ENCODE results near the gene LRFN2. TPM values are rescaled to one million over a fixed set of nuclear protein-coding genes. Genes with fewer than 3 reads are reported as not detected.

The LRFN2 gene
- total RNA-seq, 1 donor from 2014 or later = not detected

DNA sequence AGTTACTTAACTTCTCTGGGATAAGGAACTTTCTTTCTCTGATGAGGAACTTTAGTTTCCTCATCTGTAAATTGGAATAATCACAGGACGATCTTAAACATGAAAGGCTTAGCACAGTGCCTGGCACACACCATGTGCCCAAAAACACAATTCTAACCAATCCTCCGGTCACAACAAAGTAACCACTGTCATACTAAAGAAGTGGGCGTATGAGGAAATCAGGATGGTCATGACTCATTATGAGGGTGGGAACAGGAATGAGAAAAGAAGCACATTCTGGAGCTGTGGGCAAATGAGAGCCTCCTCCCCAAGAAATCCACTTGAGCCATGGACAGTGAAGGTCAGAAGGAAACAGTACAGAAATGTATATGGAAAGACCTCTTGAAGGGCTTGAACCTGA is 82.9 kb downstream of the LRFN2 start:
- TF ChIP-seq, protein P1, sequence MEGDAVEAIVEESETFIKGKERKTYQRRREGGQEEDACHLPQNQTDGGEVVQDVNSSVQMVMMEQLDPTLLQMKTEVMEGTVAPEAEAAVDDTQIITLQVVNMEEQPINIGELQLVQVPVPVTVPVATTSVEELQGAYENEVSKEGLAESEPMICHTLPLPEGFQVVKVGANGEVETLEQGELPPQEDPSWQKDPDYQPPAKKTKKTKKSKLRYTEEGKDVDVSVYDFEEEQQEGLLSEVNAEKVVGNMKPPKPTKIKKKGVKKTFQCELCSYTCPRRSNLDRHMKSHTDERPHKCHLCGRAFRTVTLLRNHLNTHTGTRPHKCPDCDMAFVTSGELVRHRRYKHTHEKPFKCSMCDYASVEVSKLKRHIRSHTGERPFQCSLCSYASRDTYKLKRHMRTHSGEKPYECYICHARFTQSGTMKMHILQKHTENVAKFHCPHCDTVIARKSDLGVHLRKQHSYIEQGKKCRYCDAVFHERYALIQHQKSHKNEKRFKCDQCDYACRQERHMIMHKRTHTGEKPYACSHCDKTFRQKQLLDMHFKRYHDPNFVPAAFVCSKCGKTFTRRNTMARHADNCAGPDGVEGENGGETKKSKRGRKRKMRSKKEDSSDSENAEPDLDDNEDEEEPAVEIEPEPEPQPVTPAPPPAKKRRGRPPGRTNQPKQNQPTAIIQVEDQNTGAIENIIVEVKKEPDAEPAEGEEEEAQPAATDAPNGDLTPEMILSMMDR (IDR thresholded peaks at IDR 0.05; ENCODE audit: unreplicated experiment) = no peak
- Mint-ChIP-seq H3K36me3 (no peaks in the 10 kb centered on the region), H3K27me3 (ENCODE audit: low read depth) (peaks cover 31% of the 10 kb centered on the region), H3K4me3 (no peak overlapping the region), H3K9me3 (no peaks in the 10 kb centered on the region), H3K27ac (no peak overlapping the region), H3K4me1 (no peaks in the 10 kb centered on the region)
- no peak for DNase-seq (ENCODE audit: low spot score in 2 of 2, unreplicated experiment in 2 of 2)

DNA sequence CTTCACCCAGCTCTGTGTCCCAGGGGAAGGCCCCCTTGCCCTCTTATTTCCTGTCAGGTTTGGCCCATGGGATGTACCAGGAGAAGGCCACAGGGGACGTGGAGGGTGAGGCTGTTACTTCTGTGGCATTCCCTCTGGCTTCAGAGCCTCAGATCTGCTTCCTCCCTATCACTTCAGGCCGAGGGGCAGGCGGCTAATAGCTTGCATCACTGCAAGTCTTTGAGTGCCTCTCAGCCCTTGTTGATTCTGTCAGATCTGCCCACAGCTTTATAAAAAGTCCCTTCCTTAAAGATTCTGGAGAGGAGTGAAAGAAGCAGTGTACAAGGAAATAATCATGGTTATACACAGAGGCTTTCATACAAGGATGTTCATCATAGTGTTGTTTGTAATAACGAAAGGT is 86.9 kb downstream of the LRFN2 start:
- H3K4me1 Mint-ChIP-seq = no peaks in the 10 kb centered on the region
- TF ChIP-seq, protein P1 (IDR thresholded peaks at IDR 0.05; ENCODE audit: unreplicated experiment) = no peak
- no peak for DNase-seq (ENCODE audit: low spot score in 2 of 2, unreplicated experiment in 2 of 2)
- no peaks in the 10 kb centered on the region for H3K36me3 Mint-ChIP-seq
- H3K4me3 Mint-ChIP-seq = no peak overlapping the region
- H3K27ac Mint-ChIP-seq = no peak overlapping the region
- H3K27me3 Mint-ChIP-seq (ENCODE audit: low read depth) = peaks cover 42% of the 10 kb centered on the region
- no peaks in the 10 kb centered on the region for H3K9me3 Mint-ChIP-seq

DNA sequence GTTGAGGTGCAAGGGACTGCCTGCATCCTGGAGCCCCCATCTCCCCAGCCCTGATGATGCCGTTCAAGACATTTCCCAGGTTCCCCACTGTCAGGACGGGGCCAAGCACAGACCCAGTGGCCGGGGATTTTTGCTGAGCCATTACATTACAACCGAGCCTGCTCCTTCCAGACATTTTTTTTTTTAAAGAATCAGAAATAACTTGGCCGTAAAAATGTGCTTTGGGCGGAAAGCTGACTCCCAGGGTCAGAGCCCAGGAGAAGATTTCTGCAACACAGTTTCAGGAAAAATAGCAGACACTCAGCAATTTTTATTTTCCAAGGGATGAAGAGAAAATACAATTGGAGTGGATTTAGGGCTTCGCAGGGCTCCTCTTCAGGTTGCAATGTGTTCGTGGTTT is 87.9 kb downstream of the LRFN2 start:
- no peaks in the 10 kb centered on the region for H3K36me3 Mint-ChIP-seq
- TF ChIP-seq, protein P1 (IDR thresholded peaks at IDR 0.05; ENCODE audit: unreplicated experiment) = no peak

DNA sequence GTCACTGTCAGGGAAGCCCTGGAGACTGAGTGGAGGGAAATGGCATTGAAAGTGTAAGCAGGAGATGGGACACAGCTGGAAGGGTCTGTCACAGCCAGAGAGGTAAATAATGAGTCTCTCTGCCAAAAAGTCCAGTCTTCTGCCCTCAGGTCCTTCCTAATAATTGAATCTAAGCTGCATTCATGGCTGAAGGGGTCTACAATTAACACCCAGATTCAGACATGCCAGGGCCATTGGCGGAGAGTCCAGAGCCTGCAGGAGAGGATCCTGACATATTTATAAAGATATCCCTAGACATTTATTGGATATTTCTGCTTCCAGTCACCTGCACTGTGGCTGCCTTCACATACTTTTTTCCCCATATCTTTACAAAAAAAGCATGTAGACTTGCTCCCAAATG is 89.0 kb downstream of the LRFN2 start:
- Mint-ChIP-seq H3K4me1 (no peaks in the 10 kb centered on the region), H3K27me3 (ENCODE audit: low read depth) (peaks cover 35% of the 10 kb centered on the region), H3K36me3 (no peaks in the 10 kb centered on the region), H3K9me3 (no peaks in the 10 kb centered on the region), H3K27ac (no peak overlapping the region), H3K4me3 (no peak overlapping the region)
- TF ChIP-seq, protein P1 (IDR thresholded peaks at IDR 0.05; ENCODE audit: unreplicated experiment) = no peak
- DNase-seq (ENCODE audit: low spot score in 2 of 2, unreplicated experiment in 2 of 2) = no peak

More for the DNA sequence above, 87.9 kb downstream of the LRFN2 start:
- no peak for DNase-seq (ENCODE audit: low spot score in 2 of 2, unreplicated experiment in 2 of 2)
- Mint-ChIP-seq H3K9me3 (no peaks in the 10 kb centered on the region), H3K27ac (no peak overlapping the region), H3K4me1 (no peaks in the 10 kb centered on the region), H3K27me3 (ENCODE audit: low read depth) (peaks cover 36% of the 10 kb centered on the region), H3K4me3 (no peak overlapping the region)

DNA sequence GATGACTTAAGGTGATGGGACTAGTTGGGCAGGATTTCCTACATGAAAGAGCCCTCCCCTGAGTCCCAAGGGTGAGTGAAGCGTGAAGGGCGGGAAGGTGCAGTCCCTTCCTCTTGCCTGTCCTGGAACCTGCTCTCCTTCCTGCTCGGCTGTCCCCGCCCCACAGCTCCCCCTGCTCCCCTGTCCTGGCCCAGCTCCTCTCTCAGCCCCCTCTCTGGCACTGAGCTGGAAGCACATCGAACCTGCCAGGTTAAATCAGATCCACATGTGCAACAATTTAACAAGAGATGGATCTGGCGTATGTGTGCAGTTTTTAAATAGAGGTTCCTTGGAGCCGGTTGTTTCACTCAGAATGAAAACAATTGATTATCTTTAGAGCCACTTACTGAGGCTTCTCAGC is 95.0 kb downstream of the LRFN2 start:
- Mint-ChIP-seq H3K27me3 (ENCODE audit: low read depth) (peaks cover 56% of the 10 kb centered on the region), H3K27ac (no peak overlapping the region), H3K9me3 (no peaks in the 10 kb centered on the region), H3K36me3 (no peaks in the 10 kb centered on the region), H3K4me1 (no peaks in the 10 kb centered on the region), H3K4me3 (no peak overlapping the region)
- DNase-seq (ENCODE audit: low spot score in 2 of 2, unreplicated experiment in 2 of 2) = no peak
- TF ChIP-seq, protein P1 (IDR thresholded peaks at IDR 0.05; ENCODE audit: unreplicated experiment) = no peak

DNA sequence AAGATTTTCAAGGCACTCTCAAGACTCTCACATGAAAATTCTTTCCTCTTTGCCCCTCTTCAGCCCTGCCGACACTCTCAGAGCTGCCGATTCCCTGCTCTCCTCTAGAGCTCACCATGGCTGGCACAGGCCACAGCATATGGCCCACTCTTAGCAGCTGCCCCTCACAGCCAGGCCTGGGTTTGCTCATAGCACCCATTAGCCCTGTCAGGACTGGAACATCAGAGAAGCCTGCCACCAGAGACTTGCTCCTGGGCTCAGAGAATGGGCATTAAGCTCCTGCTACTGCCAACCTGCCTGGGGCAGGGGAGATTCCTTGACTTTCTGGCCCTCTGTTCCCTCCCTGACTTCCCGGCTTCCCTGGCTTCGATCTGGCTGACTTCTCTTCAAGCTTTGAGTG is 96.7 kb downstream of the LRFN2 start:
- TF ChIP-seq, protein P1 (IDR thresholded peaks at IDR 0.05; ENCODE audit: unreplicated experiment) = no peak
- Mint-ChIP-seq H3K27me3 (ENCODE audit: low read depth) (peaks cover 73% of the 10 kb centered on the region), H3K9me3 (no peaks in the 10 kb centered on the region), H3K36me3 (no peaks in the 10 kb centered on the region), H3K27ac (no peak overlapping the region), H3K4me3 (no peak overlapping the region), H3K4me1 (peaks cover 2% of the 10 kb centered on the region)
- DNase-seq (ENCODE audit: low spot score in 2 of 2, unreplicated experiment in 2 of 2) = no peak

All from mesothelial cell of epicardium (in vitro differentiated cells).